GM18858 (cell line): ENCODE data around the gene TM9SF3.
A peak's percentile ranks its signal among the peaks of the same experiment; 100 is the strongest.

Source experiments
- ATAC-seq: cut with Tn5 transposase; IDR thresholded peaks from one replicate; pipeline ENCODE4 v1.9.1; 2021; ENCODE audit not compliant: unreplicated experiment

TM9SF3 gene

DNA sequence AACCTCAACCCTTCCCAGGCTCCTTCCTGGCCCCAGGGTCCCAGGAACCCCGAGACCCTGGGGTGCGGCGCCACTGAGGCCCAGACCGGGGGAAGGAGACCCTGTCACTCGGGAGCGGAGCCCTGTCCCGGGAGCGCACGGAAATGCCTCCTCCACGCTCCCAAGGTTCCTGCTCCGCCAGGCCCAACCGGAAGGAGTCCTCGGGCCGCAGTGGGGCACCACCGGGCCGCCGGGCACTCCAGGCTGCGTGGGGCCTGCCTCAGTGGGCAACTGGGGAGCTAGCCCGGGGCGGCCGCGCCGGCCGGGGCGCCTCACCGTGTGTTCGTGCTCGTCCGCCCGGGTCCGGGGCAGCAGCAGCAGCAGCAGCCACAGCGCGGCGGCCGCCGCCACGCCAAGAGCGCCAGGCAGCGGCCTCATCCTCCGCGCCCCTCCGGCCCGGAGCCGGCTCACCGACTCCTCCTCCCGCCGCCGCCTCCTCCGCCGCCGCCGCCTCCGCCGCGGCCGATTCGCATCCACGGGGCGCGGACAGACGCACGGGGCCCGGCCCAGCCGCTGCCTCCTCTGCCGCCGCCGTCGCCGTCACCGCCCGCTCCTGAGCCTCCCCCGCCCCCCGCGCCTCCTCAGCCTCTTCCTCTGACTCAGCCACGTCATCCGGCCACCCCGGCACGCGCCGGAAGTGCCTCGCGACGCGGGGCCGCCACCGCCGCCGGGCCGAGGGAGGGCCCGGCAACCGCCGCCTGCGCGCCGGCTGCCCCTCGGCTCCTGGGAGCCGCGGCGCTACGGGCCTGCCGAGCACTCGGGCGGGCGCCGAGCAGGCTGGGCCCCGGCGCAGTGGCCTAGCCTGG lies at the start of gene TM9SF3:
TM9SF3 (minus strand) TSS at position 594 of the 845 bp plus-strand sequence; CDS start at position 417, 177 bp downstream.
- ATAC-seq: peak; percentile 39

DNA sequence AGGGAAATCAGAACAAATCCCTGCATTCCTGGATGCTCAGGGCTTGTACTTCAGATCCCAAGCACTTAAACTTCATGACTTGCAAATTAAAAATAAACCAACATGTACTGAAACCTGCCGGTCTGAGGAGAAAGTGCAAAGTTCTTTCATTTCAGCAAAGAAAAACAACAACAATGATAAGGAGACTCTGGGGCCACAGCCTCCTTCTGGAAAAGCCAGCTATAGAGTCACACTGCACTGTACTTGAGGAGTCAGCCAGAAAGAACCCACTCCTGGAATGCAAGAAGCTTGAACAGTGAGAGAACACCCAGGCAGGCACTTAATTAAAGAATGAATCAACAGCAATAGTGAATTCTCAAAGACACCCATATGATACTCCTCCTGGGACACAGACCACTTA lies 49.7 kb upstream of the TM9SF3 start:
- ATAC-seq: no peak

DNA sequence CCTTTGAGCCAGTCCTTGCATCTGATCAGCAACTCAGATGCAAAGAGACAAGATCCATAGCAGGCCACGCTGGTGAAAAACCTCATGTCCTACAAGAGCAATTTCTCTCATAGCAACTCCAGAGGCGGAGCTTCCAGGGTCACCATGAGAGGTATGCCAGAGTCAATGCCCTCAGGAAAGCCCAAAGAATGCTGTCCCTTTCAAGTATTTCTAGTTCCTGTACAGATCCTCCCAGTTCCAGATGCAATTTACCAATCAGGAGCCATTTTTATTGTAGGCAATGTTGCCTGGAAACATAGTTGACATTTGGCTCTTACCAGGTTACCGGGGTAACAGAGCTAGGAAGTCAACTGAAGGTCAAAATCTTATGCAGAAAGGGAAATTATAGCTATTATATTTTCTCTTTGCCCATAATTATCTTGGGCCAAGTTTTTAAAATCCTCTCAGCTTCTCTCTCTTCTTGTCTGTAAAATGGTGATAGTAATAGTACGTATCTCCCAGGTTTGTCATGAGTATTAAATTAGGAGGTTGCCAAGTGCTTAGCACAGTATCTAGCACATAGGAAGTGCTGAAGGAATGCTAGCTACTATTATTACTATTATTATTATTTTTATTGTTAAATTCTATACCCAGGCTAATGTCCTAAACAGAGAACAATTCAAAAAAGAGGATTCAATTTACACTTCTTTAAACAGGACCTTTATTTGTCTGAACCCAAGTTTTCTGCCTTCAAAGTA lies 46.3 kb upstream of the TM9SF3 start:
- ATAC-seq: no peak

DNA sequence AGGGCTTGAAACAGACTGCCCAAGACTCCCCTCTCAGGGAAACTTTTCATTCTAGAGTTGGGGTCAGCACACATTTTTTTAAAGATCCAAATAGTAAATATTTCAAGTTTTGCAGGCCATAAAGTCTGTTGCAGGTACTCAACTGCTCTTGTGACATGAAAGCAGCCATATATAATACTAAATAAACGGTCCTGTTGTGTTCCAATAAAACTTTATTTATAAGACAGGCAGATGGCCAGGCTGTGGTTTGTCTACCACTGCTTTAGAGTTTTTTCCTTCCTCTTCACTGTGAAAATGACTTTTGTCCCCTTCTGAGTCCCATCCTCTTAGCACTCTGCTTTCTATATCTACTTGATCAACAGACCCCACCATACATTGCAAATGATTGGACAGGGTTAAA lies 40.5 kb upstream of the TM9SF3 start:
- ATAC-seq: no peak

DNA sequence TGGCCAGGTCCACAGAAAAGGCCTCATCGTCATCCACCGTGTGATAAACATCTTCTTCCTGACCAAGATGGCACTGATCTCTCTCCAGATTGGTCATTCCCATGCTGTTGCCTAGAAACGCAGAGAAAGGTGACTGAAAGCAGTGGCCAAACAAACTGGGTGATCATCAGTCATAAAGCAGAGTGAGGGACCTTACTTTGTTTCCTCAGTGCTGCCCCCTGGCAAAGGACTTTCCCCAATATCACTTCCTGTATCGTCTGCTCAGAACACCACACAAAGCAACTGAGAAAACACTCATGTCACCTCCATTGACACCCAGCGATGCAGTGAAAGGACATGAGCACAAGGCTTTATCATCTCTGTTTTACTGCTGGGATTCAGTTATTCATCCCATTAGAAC lies 40.0 kb upstream of the TM9SF3 start:
- no peak for ATAC-seq

DNA sequence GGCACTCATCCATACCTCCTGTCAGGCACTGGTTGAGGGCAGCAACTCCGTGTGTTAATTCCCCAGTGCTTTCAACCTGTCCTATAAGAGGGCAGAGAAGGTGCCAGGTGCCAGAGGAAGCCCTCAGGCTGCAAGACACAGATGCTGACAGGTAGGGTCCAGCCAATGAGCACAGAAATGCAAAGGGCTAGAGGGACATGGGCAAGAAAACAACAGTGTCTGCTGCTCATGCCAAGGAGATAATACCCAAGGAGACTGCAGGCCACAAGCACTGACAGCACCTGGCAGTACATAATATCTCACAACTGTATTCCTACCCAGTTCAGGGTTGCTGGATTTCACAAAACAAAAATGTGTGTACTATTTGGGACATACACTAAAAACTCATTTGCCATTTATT lies 38.4 kb upstream of the TM9SF3 start:
- no peak for ATAC-seq

DNA sequence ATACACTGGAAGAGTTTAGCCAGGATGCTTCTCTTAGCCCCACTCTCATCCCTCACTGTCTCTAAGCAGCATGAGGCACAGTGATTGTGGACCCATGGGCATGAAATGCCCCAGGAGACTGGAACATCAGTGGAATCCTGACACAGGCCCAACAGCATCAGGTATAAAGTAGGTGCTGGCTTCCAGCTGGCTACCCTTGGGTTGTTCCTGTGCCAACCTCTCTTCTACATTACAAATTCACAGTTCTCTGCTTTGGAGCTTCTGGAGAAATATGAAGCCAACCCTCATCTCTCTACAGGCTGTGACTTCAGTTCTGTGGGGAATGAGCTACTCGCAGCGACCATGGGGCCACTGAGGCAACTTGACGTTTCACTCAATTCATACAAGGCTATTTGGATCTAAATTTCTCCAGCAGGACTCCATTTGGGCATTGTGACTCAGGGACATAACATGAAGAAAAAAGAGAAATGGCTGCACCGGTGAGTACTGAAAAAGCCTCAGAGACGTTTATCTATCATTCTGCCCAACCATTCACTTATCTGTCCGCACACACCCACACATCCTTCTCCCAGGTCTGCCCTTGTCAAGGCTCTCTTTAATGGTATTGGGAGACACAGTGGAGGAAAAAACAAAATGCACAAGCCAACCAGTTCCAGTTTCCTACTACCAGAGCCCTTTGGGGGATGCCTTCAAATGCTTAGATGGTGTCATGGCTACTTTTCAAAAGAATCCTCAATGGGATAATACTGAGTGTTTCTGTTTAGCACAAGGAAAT lies 35.4 kb upstream of the TM9SF3 start:
- no peak for ATAC-seq

DNA sequence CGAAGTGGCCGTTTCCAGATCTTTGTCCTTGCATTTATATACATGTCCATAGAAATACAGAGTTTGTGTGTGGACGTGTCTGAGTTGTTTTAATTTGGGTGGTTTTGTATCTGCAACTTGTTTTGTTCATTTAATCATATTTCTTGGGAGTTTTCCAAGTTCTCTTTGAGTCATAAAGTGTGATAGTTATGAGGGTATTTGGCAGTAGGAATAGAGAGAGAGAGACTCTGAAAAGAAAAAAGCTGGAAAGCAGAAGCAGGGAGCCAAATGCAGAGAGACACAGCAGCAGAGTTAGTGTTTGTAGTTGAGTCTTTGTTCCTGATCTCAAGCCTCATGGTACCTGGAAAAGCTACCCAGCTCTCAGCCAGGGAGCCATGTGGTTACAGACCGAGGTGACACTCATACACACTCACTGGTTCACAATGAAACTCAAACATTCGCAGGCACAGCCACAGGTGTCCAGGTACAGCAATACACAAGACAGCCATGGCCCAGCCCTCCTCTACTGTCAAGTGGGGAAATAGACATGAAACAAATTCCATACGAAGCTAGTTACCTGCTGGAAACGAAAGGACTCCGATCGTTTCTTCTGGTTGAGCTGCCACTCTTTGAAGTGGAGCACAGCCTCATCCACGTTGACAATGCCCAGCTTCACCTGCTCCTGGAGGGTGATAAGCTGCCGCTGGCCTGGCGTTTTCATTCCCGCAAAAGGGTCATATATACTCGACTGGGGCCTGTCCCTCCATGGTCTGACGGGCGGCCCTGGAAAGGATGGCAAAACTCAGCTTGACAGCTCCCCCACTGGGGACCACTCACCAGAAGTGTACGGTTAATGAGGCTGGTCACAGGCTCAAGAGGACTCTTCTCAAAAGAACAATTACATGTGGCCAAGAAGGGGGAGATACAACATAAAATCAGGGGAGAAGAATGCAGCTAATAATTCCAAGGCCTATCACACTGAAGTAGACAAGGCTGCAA lies 33.3 kb upstream of the TM9SF3 start:
- ATAC-seq: no peak

DNA sequence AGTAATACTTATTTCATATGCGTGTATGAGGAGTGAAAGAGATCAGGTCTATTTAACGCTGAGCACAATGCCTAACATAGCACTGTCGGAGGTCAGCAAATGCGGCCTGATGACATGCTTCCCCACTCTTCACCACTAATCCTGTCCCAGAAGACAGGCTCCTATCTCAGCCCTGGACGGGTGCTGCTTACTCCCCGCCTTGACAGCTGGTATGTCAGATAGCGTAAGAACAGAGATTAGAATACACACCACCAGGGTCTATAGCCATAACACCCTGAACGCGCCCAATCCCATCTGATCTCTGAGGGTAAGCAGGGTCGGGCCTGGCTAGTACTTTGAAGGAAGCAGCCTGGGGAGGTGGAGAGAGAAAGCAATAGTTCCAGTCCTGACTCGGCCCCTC lies 32.3 kb upstream of the TM9SF3 start:
- ATAC-seq: no peak

DNA sequence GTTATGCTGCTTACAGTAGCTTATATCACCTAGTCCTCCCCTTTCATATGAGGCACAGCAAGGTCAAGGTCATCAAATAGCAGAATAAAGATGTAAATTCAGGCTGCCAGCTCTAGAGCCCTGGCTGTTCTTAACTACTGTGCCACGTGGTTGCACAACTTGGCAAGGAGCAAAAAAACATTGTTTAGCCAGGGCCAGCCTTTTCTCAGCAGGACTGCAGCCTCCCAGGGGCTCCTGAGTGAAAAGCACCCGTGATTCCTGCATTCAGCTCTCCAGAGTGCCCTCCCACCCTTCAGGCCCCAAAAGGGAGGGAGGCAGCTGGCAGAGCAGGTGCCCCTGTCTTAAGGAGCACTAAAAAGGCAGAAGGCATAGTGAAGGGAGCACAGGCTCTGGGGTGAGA lies 31.8 kb upstream of the TM9SF3 start:
- no peak for ATAC-seq

DNA sequence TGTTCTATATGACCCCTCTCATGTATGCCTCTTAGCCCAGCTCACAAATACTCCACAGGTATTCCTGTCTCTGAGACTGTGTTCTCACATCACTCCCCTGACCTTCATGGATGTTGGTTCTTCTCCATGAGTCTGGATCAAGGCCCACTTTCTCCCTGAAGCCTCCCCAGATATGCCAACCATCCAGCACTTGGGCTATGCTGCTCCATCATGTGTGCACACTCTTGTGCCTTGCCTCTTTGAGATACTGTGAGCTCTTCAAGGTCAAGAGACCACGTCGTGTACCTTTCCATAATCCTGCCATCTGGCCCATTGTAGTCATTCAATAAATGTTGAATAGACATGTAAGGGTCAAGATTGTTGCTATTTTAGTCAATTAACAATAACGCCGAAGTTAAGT lies 30.1 kb upstream of the TM9SF3 start:
- no peak for ATAC-seq

DNA sequence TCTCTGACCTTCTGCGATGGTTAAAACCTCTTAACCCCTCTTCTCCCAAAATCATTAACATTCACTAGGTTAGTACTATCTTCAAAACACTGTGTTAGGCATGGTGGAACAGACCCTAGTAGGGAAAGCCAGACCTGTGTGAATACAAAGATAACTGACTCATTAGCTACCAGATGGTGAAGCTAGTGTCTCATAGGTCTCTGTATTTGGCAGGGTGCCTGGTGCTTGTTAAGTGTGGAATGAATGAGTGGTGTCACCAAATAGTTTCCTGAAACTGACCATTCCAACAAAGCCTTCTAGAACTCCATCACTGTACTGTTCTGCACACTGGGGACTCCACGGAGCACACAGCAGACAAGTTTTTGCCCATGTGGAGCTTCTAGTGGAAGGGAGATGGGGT lies 27.7 kb upstream of the TM9SF3 start:
- ATAC-seq: no peak

DNA sequence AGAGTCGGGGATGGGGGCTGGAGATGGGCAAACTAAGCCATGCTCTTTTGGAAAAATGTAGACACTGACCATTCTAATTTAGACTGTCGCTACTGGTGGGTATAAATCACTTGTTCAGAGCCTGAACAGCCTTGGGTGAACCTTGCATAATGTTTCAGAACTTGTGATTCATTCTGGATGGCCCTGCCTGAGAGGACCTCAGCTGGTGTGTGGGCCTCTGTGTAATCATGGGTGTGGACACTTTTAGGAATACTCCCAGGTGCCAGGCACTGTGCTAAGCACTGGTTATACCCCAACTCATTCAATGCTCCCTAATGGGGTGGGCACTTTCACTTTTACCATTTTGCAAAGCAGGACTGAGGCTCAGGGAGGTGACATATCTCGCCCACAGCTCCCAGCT lies 26.8 kb upstream of the TM9SF3 start:
- ATAC-seq: no peak

DNA sequence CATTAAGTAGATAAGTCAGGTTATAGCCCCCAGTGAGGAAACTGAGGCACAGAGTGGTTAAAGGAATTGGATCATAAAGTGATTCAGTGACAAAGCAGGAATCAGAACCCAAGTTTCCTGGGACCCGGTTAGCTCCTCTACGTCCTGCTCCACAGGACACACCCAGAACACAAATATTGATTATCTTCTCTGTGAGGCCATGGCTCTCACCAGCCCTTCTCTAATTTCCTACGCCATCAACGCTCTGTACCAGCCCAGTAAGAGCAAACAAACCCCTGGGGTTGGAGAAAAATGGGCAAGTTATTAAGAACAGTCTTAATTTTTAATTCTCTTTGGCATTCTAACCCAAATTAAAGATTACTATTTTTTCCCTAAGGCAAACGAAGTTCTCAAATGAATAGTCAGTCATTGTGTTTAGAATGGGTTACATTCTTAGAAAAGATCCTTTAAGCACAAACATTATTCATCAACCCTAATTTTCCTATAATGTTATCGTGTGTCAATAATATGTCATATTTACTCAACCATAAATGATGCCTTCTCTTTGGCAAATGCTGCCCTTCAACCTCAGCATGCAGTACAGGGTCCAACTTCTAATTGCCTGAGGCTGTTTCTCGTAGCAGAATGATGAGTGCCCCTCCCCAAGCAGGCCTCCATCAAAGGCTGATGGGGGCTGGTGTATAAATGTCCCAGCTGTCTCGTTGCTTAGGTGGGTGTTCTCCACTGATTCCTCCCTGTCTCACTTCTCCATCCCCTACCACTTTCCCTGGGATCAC lies 25.4 kb upstream of the TM9SF3 start:
- no peak for ATAC-seq

DNA sequence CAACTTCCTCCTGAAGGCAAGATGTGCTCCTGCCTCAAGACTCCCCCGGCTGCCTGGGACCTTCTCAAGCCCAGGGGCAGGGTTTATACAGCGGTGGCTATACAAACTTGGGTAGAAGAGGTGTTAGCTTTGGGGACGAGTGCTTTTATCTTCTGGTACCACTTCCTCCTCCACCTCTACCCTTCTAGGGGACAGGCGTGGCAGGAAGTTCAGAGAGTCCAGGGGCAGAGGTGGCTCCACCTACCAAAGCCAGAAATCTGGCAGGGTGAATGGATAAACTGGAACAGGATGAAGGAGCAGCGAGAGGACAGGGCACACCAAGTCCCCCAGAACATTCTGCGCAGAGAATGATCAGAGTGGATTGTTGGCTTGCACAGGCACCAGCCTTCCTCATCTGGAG lies 24.0 kb upstream of the TM9SF3 start:
- ATAC-seq: no peak

DNA sequence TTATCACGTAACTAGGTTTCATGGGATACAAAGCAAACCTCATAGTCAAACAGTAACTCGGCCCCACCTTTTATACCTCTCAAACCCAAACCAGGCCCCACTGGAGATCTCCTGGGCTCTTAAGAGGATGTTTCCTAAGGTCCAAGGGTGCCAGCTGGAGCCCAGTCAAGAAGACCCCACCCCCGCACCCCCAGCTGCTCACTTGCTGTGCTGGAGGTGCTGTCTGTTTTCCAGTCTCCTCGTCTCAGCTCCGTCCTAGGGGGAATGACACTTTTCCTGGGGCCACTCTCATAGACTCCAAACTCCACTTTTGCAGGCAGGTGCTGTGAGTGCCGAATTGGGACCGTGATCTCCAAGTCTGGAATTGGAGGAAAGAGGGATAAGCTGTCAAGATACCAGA lies 22.7 kb upstream of the TM9SF3 start:
- no peak for ATAC-seq

DNA sequence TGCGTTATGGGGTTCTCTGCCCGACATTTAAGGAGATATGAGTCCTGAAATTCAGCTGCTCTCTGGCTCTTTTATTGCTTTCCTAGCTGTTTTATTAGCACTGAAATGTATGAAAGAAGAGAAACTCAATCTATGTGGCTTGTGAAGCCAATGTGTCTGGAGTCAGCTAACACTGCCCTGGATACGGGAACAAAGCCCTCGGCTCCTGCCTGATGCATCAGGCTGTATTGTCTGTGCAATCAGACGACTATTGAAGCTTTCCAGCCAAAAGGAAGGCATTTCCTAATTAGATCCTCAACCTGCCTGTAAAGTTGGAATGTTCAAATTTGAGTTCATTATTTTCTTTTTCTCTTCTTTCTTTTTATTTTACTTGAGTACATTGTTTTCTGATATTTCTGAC lies 22.0 kb upstream of the TM9SF3 start:
- no peak for ATAC-seq

DNA sequence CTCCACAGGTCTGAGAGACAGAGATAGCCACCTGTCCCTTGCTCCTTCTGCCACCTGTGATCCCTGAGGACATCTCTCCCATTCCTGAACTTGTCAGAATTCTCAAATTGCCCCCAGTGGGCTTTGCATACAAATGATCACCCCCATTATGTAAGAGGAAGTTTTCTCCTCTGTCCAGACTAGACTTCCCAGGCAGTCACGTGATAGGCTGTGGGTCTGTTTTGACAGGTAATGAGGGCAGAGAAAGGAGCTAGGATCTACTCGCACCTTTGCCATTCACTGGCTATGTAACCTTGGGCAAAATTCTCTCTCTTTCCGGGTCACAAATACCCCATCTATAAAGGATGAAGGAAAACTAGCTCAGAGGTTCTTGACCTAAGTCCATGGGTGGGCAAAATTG lies 21.4 kb upstream of the TM9SF3 start:
- no peak for ATAC-seq

DNA sequence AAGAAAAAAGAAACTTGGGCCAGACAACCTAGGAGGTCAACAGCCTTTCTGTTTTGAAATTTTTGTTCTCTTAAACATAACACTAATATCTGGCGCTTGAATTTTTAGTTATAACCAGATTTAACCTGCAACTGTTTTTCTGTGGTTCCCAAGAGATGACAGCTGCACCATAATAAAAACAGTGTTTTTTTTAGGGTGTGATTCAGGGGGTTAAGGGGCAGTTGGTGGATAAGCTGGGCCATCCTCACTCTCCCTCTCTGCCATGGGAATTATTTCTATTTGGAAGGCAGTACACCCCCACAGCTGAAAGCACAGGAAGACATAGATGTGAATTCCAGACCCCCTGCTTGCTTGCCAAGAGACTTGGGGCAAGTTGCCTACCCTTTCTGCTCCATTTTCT lies 20.1 kb upstream of the TM9SF3 start:
- no peak for ATAC-seq

DNA sequence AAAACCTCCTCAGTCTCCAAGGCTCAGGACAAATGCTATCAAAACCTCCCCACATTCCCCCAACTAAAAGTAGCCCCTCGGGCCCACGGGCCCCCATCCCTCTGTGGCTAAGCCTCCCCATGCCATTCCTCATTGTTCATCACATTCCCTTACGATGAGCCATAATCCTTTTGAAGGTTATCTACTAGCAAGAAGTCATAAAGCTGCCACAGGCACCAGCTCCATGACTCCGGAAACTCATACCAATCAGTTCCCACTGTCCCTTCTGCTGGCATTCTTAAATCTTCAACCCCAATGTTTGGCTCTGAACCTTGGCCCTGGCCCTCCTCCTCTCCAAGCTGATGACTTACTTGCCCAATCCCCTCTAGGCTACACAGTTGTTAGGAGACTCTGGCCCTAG lies 19.4 kb upstream of the TM9SF3 start:
- no peak for ATAC-seq
